Measurements from ENCODE around the gene NUDT11.
A peak's percentile ranks its signal among the peaks of the same experiment; 100 is the strongest.
"Not testable (repeated sequence)": the region's sequence is repeated elsewhere in the genome, so short reads cannot be mapped to it uniquely, and the experiment has no call there.

Gene NUDT11

DNA sequence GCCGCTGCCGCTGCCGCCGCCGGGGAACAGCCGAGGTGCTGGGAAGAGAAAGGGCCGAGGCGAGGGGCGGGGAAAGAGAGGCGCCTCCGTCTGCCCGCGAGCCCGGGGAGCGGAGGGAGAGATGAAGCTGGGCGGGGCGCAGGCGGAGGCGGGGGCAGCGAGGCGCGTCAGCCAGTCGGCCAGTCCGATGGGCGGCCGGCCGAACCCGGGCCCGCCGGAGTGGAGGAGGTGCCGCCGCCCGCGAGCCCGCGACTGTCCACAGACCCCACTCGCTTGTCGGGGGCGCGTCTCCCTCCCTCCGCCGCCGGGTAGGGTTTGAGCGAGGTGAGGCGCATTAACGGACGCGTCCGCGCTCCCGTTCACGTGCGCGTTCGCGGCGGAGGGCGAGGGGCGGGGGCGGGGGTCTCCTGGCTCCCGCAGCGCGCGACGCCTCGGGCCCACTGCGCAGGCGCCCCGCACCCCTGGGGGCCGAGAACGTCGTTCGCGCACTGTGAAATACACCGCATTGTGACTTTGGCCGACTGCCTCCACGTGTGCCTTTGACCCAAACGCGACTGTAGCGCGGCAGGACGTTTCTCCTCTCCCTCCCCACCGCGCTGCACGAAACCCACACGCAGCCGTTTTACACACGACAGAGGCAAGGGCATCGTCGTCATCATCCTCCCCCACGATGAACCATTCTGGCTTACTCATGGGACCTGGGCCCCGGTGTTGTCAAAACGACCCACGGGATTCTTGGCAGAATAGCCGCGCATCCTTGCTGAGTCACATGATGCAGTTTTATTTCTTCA lies at the start of gene NUDT11:
NUDT11 (minus strand) TSS at position 92 of the 791 bp plus-strand sequence. CDS start 148 bp downstream, outside the sequence.
- DNase-seq (ENCODE audit: low read depth in 2 of 2) = peak; percentile 33 to 43

DNA sequence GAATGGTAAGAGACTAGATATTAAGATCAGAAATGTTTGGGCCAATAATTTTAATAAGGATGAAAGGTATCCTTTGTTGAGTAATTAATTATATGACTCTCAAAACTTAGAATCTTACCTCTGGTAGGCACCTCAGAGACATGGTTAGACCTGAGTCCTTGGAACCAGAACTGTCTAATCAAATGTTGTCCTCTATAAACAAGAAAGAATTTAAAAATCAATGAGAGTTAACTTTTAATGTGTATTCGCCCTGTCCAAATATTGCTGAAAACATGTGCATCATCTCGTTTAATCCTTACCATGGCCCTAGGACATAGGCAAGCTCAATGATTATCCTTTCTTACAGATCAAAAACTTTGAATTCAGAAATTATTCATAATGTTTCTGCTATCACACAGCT lies 24.0 kb upstream of the NUDT11 start:
- DNase-seq (ENCODE audit: low read depth in 2 of 2) = no peak

DNA sequence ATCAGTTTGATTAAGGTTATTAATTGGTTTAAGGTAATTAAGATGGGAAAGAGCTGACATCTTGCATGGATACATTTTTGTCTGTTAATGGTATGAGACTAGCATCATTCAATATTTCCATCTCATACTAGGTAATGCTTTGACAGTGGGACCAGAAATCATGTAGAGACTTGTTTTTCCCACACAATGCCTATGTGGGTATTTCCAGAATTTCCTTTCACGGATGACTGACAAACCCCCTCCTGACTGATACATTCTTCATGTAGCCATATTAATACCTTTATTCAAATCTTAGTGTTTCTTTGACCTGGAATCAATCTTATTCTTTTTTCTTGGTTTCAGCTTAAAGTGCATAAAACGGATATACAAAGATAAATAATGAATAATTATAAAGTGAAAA lies 22.7 kb upstream of the NUDT11 start:
- not testable (repeated sequence) for DNase-seq (ENCODE audit: low read depth in 2 of 2)

DNA sequence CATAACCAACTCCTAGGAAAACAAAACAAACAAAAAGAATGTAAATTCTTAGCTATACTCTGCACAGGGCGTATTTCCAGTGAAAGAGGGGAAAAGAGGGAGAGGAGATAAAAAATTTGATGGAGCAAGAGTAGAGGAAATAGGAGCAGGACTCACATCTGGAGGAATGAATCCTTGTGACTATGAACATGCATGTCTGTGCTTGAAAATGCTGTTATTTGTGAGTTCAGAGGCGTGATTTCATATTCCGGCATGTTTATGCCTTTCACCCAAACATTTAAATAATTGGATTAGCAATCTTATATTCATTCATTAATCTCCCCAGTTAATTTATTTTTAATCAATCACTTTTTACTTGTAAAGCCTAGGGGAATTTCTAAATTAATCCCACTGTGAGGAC lies 11.2 kb upstream of the NUDT11 start:
- no peak for DNase-seq (ENCODE audit: low read depth in 2 of 2)

DNA sequence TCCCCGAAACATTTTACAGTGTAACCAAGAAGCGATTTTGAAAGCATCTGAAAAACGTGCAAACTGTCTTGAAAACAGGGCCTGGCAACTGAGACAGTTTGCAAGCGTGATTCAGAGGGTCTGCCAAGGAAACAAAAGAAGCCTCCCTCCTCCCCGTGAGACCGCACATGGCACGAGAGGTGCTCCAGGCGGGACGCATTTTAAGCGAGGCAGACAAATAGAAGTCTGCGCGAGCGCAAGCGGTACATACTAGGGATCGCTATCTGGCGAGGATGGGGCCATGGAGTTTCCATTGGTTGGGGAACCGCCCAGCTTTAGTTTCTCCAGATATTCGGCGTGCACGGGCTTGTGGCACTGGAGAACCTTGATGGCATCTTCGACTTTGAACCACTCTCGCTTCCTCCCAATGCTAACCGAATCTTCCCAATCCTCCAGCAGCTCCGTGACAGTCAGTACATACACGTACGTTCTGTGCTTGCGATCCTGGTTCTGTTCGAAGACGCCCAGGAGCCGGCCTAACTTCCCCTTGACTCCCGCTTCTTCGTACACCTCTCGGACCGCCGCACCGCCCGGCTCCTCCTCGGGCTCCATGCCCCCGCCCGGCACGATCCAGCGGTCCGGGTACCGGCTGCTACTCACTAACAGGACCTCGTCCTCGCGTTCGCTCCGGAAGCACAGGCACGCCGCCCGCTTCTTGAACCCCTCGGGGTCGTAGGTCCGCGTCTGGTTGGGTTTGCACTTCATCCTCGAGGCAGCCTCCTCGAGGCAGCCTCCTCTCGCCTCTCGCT lies 497 bp downstream of the NUDT11 start:
- DNase-seq (ENCODE audit: low read depth in 2 of 2) = not testable (repeated sequence)

DNA sequence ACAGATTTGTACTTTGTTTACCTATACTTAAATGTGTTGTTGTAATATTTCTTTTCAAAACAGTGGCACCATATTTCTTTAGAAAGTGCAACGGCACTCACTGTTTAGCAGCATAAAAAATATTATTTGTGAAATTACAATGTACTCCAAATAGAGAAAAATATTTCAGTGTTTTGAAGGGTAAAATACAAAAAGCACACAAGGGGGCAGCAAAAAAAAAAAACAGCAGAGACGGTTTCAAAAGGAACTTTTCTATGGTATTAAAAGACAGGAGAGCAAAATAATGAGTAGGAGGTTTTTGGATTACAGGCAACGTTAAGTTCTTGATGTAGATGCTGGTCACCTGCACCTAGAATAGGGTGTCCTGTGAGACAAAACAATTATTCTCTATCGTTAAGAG lies 2.0 kb downstream of the NUDT11 start:
- DNase-seq (ENCODE audit: low read depth in 2 of 2) = no peak

DNA sequence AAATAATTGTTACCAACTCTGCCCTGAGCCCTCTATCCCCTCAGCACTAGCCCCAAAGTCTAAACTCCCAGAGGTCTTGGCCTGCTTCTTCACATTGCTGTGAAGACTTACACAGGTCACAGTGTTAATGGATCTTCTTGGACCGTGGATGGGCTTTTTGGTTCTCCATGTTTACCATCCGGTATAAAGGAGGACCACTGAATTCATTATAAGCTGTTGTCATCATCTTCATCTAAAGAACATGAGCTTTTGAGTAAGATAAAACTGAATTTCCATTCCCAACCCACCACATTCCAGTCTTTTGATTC lies 8.5 kb downstream of the NUDT11 start:
- no peak for DNase-seq (ENCODE audit: low read depth in 2 of 2)

DNA sequence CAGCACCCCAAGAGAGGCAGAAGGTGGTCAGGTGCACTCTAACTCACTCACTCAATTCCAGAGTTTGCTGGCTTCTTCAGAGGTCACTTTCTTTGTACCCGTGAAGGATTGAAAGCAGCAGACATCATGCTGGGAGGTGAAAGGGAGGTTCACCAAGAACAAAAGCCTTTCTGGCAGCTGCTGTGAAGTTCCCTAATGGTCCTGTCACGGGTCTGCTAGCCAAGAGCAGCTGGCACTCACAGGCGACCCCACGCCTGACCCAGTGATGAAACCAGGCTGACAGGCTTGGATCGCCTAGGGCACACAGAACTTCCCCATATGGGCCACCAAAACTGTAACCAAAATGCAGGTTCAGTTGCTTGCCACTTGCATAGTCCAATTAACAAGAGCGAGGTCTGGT lies 11.8 kb downstream of the NUDT11 start:
- no peak for DNase-seq (ENCODE audit: low read depth in 2 of 2)

DNA sequence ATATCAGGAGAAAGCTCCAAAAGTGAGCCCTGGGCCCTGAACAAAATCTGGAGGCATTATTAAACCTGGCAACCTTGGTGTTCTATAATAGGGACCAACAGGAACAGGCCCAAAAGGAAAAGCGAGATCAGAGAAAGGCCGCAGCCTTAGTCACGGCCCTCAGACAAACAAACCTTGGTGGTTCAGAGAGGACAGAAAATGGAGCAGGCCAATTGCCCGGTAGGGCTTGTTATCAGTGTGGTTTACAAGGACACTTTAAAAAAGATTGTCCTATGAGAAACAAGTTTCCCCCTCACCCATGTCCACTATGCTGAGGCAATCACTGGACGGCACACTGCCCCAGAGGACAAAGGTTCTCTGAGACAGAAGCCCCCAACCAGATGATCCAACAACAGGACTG lies 14.0 kb downstream of the NUDT11 start:
- DNase-seq (ENCODE audit: low read depth in 2 of 2) = not testable (repeated sequence)

DNA sequence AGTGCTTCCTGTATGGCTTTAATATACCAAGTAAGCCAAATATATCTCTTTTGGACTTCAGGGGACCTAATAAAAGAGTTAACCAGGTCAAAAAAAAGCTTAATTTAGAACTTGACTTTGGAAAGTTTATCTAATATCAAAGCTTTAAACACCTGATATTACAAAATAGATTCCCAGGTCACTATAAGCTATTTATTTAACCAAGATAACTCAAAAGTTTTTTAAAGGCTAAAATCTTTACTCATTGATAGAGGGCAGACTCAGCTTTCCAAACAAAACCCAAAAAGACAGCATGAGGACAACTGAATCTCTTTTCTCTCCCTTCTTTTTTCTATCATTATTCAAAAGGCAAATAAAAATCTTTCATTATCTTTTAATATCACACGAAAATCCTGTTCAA lies 19.5 kb downstream of the NUDT11 start:
- DNase-seq (ENCODE audit: low read depth in 2 of 2) = no peak

DNA sequence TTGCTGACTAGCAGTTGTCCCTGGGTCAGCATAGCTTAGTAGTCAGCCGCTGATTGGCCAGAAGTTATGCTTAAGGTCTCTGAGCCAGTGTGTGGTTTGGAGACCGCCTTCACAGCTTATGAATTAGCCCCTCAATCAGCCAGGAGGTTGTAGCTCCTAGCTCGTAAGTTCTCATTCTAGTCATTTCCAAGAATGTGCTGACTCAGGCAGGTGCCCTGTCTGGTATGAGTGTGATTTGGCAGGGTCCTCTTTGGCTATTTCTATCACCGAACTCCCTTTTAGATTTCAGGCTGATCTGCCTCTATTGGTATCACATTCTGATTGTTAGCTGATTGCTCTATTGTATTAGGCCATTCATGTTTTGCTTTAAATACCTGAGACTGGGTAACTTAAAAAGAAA lies 33.1 kb downstream of the NUDT11 start:
- no peak for DNase-seq (ENCODE audit: low read depth in 2 of 2)

DNA sequence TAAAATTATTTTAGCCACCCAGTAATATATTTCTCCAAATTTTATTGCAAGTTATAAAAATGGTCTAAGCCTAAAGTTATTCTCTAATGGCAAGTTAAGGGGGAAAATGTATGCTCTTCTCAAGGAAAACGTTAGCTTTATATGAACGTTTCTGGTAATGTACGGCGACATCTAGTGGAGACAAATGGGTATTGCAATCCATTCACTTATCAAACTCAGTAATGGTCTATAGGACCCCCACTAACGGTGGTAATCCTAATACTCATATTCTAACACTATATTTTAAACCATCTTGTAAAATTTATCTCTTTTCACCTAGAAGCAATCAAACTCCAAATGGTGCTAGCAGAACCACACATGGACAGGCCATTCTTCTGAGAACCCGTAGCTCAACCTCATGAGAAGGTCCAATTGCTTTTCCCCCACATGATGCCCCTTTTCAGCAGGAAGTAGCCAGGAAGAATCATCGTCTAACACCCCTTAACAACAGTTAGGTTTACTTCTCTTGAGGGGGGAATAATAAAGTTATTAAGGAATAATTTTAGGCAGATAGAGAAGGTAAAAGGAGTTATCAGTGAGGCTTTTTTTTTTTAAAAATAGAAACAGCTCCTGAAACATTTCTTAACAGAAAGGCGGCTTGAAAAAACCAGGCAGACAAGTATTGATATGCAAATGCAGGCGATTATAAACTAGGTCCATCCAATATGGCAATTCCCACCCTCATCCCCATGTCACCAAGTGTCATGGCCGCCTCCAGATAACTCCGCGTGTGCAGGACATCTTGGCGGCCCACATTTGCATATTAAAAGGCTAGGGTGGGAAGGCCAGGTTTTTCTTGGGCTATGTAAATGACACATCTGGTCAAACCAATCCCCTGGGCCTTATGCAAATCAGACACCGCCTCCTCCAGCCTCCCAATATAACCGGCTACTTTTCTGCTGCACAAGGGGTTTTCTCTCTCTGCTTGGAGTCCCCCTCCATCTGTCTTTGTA lies 35.0 kb downstream of the NUDT11 start:
- DNase-seq (ENCODE audit: low read depth in 2 of 2) = peak in 1 of 2 donors; percentile 5

DNA sequence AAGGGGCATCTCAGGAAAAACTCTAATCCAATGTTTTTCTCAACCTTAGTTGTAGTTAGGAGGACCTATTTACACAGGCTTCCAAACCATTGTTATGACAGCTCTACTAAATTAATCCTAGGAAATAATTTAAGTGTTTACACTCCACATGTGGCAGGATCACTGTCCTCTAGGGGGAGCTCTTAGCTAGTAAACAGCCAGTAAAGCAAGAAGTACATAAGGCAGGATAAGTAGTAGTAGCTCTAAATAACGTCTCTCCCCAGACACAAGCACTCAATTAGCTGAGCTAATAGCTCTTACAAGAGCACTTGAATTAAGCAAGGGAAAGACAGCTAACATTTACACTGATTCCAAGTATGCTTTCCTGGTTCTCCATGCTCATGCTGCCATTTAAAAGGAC lies 37.3 kb downstream of the NUDT11 start:
- peak in 1 of 2 donors; percentile 4 for DNase-seq (ENCODE audit: low read depth in 2 of 2)

DNA sequence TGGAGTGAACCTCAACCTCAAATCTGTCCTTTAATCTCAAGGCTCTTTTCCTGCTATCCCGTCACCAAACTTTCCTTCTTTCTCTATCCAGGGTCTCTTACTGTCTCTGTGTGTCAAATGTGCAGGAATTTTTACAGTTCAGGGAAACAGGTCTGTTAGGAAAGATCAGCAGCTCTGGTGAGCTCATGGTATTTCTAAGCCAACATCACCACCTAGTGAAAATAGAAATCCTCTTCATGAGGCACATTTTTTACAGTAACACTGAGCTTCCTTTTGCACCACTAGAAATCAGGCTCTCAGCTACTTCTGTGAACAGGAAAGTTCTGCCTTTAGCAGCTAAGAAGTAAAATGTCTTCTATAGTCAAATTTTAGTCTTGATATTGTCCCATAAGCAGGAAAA lies 39.6 kb downstream of the NUDT11 start:
- DNase-seq (ENCODE audit: low read depth in 2 of 2) = no peak

DNA sequence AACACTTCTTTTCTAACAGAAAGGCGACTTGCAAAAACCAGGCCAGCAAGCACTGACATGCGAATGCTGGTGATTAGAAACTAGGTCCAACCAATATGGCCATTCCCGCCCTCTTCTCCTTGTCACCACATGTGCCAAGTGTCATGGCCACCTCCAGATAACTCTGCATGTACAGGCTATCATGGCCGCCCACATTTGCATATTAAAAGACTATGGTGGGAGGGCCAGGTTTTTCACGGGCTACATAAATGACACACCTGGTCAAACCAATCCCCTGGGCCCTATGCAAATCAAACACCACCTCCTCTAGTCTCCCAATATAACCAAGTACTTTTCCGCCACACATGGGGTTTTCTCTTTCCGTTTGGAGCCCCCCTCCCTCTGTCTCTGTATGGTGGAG lies 40.1 kb downstream of the NUDT11 start:
- DNase-seq (ENCODE audit: low read depth in 2 of 2) = no peak

DNA sequence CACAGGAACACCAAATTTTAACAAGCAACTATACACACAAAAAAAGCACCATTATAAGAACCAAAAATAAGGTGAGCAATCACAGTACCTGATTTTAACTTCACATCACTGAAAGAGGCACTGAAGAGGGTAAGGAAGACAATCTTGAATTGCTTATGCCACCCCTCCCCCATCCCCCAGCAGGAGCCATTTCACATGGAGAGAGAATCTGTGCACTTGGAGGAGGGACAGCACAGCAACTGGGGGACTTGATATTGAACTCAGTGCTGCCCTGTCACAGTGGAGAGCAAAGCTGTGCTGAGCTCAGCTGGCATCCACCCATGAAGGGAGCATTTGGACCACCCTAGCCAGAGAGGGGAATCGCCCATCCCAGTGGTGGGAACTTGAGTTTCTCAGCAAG lies 56.0 kb downstream of the NUDT11 start:
- DNase-seq (ENCODE audit: low read depth in 2 of 2) = no peak

Data from stimulated activated CD4-positive, alpha-beta T cell treated with anti-CD3 and anti-CD28 coated beads, Interleukin-15, amount 100 ng/mL, for 48 hours (primary cell).